NCI-H2196 treated with DMSO at 0.1 percent for 48 hours (cell line): ENCODE data around the gene NXPE4.
"Not testable (repeated sequence)": the region's sequence is repeated elsewhere in the genome, so short reads cannot be mapped to it uniquely, and the experiment has no call there.

Experiments used
- DNase-seq: peaks from one replicate; lab custom pipeline; 2025; ENCODE audit not compliant: unreplicated experiment; lab: John Stamatoyannopoulos, UW

Gene NXPE4

GRCh38 chr11:114610984-114611944 lies 15.7 kb upstream of the NXPE4 start:
- DNase-seq = no peak

GRCh38 chr11:114610550-114610949 lies 15.0 kb upstream of the NXPE4 start:
- DNase-seq = no peak

DNA sequence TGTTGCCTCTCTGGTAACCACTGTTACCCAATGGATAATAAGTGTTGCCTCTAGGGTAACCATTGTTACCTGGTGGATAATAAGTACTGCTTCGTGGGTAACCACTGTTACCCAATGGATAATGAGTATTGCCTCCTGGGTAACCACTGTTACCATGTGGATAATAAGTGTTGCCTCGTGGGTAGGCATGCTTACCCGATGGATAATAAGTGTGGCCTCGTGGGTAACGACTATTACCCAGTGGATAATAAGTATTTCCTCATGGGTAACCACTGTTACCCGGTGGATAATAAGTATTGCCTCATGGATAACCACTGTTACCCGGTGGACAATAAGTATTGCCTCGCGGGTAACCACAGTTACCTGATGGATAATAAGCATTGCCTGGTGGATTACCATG lies 13.8 kb upstream of the NXPE4 start:
- no peak for DNase-seq

DNA sequence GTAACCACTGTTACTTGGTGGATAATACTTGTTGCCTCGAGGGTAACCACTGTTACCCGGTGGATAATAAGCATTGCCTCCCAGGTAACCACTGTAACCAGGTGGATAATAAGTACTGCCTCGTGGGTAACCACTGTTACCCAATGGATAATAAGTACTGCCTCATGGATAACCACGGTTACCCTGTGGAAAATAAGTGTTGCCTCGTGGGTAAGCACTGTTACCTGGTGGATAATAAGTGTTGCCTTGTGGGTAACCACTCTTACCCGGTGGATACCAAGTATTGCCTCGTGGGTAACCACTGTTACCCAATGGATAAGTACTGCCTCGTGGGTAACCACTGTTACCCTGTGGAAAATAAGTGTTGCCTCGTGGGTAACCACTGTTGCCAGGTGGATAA lies 13.0 kb upstream of the NXPE4 start:
- DNase-seq = not testable (repeated sequence)

DNA sequence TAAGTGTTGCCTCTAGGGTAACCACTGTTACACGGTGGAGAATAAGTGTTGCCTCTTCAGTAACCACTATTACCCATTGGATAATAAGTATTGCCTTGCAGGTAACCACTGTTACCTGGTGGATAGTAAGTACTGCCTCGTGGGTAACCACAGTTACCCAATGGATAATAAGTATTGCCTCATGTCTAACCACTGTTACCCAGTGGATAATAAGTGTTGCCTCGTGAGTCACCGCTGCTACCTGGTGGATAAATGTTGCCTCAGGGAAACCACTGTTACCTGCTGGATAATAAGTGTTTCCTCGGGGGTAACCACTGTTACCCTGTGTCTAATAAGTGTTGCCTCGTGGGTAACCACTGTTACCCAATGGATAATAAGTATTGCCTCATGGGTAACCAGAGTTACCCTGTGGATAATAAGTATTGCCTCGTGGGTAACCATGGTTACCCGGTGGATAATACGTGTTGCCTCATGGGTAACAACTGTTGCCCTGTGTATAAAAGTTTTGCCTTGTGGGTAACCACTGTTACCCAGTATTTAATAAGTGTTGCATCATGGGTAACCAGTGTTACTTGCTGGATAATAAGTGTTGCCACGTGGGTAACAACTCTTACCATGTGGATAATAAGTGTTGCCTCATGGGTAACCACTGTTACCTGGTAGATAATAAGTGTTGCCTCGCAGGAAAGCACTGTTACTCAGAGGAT lies 12.3 kb upstream of the NXPE4 start:
- no peak for DNase-seq

- not testable (repeated sequence) for DNase-seq
Observed at GRCh38 chr11:114606802-114607075, 11.2 kb upstream of the NXPE4 start.

- DNase-seq = no peak
Observed at GRCh38 chr11:114606003-114606801, 10.6 kb upstream of the NXPE4 start.

DNA sequence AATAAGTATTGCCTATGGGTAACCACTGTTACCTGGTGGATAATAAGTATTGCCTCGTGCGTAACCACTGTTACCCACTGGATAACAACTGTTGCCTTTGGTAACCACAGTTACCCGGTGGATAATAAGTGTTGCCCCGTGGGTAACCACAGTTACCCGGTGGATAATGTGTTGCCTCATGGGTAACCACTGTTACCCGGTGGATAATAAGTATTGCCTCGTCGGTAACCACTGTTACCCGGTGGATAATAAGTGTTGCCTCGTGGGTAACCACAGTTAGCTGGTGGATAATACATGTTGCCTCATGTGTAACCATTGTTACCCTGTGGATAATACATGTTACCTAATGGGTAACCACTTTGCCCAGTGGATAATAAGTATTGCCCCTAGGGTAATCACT lies 9.8 kb upstream of the NXPE4 start:
- DNase-seq = no peak

- DNase-seq = no peak
Observed at GRCh38 chr11:114604886-114605285, 9.3 kb upstream of the NXPE4 start.

- no peak for DNase-seq
Observed at GRCh38 chr11:114604179-114604813, 8.7 kb upstream of the NXPE4 start.

DNA sequence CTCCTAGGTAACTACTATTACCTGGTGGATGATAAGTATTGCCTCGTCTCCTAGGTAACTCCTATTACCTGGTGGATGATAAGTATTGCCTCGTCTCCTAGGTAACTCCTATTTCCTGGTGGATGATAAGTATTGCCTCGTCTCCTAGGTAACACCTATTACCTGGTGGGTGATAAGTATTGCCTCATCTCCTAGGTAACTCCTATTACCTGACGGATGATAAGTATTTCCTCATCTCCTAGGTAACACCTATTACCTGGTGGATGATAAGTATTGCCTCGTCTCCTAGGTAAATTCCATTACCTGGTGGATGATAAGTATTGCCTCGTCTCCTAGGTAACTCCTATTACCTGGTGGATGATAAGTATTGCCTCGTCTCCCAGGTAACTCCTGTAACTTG lies 7.6 kb upstream of the NXPE4 start:
- not testable (repeated sequence) for DNase-seq

DNA sequence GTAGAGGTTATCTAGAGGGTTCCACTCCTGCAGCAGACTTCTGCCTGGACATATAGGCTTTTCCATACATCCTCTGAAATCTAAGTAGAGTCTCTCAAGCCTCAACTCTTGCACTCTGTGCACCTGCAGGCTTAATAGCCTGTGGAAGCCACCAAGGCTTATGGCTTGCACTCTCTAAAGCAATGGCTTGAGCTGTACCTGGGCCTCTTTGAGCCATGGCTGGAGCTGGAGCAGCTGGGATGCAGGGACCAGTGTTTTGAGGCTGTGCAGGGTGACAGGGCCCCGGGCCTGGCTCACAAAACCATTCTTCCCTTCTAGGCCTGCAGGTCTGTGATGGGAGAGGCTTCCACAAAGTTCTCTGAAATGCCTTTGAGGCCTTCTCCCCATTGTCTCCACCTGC lies 2.9 kb upstream of the NXPE4 start:
- DNase-seq = no peak

- no peak for DNase-seq
Observed at GRCh38 chr11:114596175-114596919, 761 bp upstream of the NXPE4 start.

GRCh38 chr11:114594703-114595102 lies 883 bp downstream of the NXPE4 start:
- DNase-seq = no peak

DNA sequence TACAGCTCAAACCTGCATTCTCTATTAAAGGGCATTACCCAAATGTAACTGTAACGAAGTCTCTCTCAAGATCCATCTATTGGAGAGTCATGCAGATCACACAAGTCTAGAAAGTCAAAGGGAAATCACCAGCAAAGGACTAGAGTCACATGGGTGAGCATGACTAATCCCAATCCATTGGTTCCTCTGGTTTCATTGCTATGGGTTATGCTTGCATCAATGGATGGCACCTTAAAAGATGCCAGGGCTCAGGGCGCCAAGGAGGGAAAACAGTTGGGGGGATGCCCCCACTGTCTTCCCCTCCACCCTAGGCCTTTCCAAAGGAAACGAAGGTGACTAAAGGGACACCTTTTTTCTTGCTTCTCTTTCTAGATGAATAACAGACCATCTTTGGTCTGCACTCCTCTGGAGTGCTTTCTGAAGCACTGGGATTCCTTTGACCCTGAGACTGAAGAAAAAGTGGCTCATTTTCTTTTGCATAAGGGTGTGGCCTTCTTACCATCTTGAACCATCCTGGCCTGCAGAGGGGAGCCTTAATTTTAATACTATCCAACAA lies 8.1 kb downstream of the NXPE4 start:
- no peak for DNase-seq

DNA sequence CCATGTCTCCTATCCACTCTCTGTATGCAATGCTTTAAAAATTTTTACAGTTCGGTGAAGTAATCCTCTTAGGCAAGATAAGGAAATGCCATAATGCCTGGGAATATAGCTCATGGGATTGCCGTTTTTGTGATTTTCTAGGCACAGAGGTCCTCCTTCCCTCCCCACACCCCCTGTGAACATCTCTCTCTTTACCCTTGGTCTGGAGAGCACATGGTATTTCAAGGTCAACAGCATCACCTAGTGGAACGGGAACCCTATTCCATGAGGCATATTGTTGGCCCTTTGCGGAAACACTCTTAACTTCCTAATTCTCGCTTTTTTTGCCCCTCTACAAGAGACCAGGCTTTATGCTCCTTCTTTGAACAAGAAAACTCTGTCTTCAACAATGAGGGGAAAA lies 8.8 kb downstream of the NXPE4 start:
- no peak for DNase-seq

DNA sequence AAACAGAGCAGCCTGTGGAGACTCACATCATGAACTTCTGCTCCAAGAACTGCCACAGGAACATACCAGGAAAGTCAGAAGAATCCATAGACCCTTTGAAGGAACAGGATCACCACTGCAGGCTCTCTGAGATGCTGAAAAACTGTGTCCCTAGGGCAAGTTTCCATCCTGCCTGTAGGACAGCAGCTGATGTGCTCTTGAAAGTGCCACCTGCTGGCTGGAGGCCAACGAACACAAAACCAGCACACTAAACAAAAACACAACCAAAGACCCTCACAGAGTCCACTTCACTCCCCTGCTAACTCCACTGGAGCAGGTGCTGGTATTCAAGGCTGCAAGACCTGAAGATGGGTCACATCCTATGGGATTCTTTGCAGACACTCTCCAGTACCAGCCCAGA lies 23.9 kb downstream of the NXPE4 start:
- DNase-seq = no peak

- no peak for DNase-seq
Observed at GRCh38 chr11:114569801-114570200, 25.8 kb downstream of the NXPE4 start.

GRCh38 chr11:114566276-114566675 lies 29.3 kb downstream of the NXPE4 start:
- DNase-seq = no peak

DNA sequence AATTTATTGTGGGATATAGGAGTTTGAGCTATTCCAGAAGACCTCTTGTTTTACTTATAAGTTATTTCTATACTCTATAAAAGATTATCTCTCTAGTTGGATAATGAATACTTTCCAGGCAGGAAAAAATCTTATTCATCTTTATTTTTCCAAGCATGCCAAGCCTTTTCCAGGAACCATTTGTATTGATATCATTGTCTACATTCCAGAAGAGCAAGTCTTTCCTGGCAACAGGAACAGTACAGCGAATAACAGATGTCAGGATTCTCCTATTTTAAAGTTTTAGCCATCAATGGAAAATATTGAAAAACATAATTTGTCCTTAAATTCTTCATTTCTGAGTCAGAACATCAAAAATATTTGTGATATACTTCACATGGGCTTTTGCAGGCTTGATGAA lies 30.8 kb downstream of the NXPE4 start:
- DNase-seq = no peak
